Measurements from ENCODE around the gene RALGAPB. TPM values are rescaled to one million over a fixed set of nuclear protein-coding genes. Genes with fewer than 3 reads are reported as not detected.
"Not testable (repeated sequence)": the region's sequence is repeated elsewhere in the genome, so short reads cannot be mapped to it uniquely, and the experiment has no call there.

Gene RALGAPB
- total RNA-seq, 1 donor from 2014 or later, result 38.5 TPM

GRCh38 chr20:38497246-38497935 is 24.7 kb downstream of the RALGAPB start:
- DNase-seq, result no peak

- DNase-seq, result no peak
Observed at GRCh38 chr20:38498909-38499308, 26.3 kb downstream of the RALGAPB start.

- DNase-seq, result no peak
Observed at GRCh38 chr20:38499366-38499765, 26.7 kb downstream of the RALGAPB start.

GRCh38 chr20:38501858-38502436 is 29.3 kb downstream of the RALGAPB start:
- no peak for DNase-seq

GRCh38 chr20:38504368-38505090 is 31.9 kb downstream of the RALGAPB start:
- DNase-seq, result no peak

GRCh38 chr20:38505091-38505455 is 32.4 kb downstream of the RALGAPB start:
- no peak for DNase-seq

GRCh38 chr20:38511726-38512125 is 39.1 kb downstream of the RALGAPB start:
- DNase-seq, result not testable (repeated sequence)

GRCh38 chr20:38514185-38514584 is 41.5 kb downstream of the RALGAPB start:
- DNase-seq, result no peak

GRCh38 chr20:38514947-38515346 is 42.3 kb downstream of the RALGAPB start:
- DNase-seq, result no peak

GRCh38 chr20:38515631-38516030 is 43.0 kb downstream of the RALGAPB start:
- no peak for DNase-seq

- no peak for DNase-seq
Observed at GRCh38 chr20:38519426-38519825, 46.8 kb downstream of the RALGAPB start.

GRCh38 chr20:38520261-38520660 is 47.6 kb downstream of the RALGAPB start:
- DNase-seq, result no peak

- no peak for DNase-seq
Observed at GRCh38 chr20:38523697-38524096, 51.1 kb downstream of the RALGAPB start.

GRCh38 chr20:38528167-38528566 is 55.5 kb downstream of the RALGAPB start:
- DNase-seq, result no peak

- DNase-seq, result no peak
Observed at GRCh38 chr20:38531021-38531420, 58.4 kb downstream of the RALGAPB start.

GRCh38 chr20:38534756-38535155 is 62.1 kb downstream of the RALGAPB start:
- DNase-seq, result no peak

- no peak for DNase-seq
Observed at GRCh38 chr20:38536310-38536709, 63.7 kb downstream of the RALGAPB start.

- no peak for DNase-seq
Observed at GRCh38 chr20:38537176-38537575, 64.5 kb downstream of the RALGAPB start.

GRCh38 chr20:38538789-38539188 is 66.1 kb downstream of the RALGAPB start:
- no peak for DNase-seq

- DNase-seq, result peak; percentile 21
Observed at GRCh38 chr20:38543014-38543906, 70.6 kb downstream of the RALGAPB start.

GRCh38 chr20:38545771-38546170 is 73.1 kb downstream of the RALGAPB start:
- no peak for DNase-seq

- no peak for DNase-seq
Observed at GRCh38 chr20:38547288-38548085, 74.8 kb downstream of the RALGAPB start.

All from tongue (tissue), 2 donors.